GM23338 (cell line): ENCODE data around the gene IRF2BP2. TPM values are rescaled to one million over a fixed set of nuclear protein-coding genes. Genes with fewer than 3 reads are reported as not detected.

ENCODE experiments used
- ATAC-seq: fragments of 200-7000 bp; cut with Tn5 transposase; 3 replicates; pipeline ENCODE4 v1.9.1; 2020
- DNase-seq: peaks from one replicate; pipeline ENCODE4 v3.0.0-alpha.2; 2015; ENCODE audit warnings: low spot score
- H2AFZ ChIP-seq: fragments of 200-600 bp; sonication (generic); 2 replicates; pipeline ENCODE4 v1.8.0; 2016; ENCODE audit warnings: antibody characterized with exemption, mild to moderate bottlenecking, moderate library complexity
- H3F3A ChIP-seq: fragments of 200-600 bp; sonication (generic); replicated peaks from 2 replicates; pipeline ENCODE4 v1.8.0; 2017; ENCODE audit warnings: antibody characterized with exemption, mixed run types, low read depth
- H3K27ac ChIP-seq: fragments of 200-600 bp; sonication (generic); 2 replicates; pipeline ENCODE4 v1.6.1; 2016; ENCODE audit warnings: low read depth
- H3K27me3 ChIP-seq: fragments of 200-600 bp; sonication (generic); 2 replicates; pipeline ENCODE4 v1.8.0; 2016; ENCODE audit warnings: mild to moderate bottlenecking, mixed run types, moderate library complexity; ENCODE audit not compliant: insufficient read depth
- H3K36me3 ChIP-seq: fragments of 200-600 bp; sonication (generic); 2 replicates; pipeline ENCODE4 v1.8.0; 2016; ENCODE audit warnings: mild to moderate bottlenecking; ENCODE audit not compliant: insufficient read depth
- H3K4me1 ChIP-seq: fragments of 200-600 bp; sonication (generic); 2 replicates; pipeline ENCODE4 v1.8.0; 2016; ENCODE audit warnings: mild to moderate bottlenecking, moderate library complexity; ENCODE audit not compliant: insufficient read depth
- H3K4me2 ChIP-seq: fragments of 200-600 bp; sonication (generic); 2 replicates; pipeline ENCODE4 v1.7.1; 2017; ENCODE audit warnings: mixed run types
- H3K4me3 ChIP-seq: fragments of 200-600 bp; sonication (generic); 2 replicates; pipeline ENCODE4 v1.6.1; 2016; ENCODE audit warnings: mixed run types
- H3K79me2 ChIP-seq: fragments of 200-600 bp; sonication (generic); replicated peaks from 2 replicates; pipeline ENCODE4 v1.8.0; 2017; ENCODE audit warnings: mild to moderate bottlenecking; ENCODE audit not compliant: insufficient read depth
- H3K9me2 ChIP-seq: fragments of 200-600 bp; sonication (generic); 2 replicates; pipeline ENCODE4 v1.8.0; 2017; ENCODE audit not compliant: insufficient read depth
- H4K20me1 ChIP-seq: fragments of 200-600 bp; sonication (generic); replicated peaks from 2 replicates; pipeline ENCODE4 v1.8.0; 2017; ENCODE audit warnings: mild to moderate bottlenecking; ENCODE audit not compliant: insufficient read depth
- H3K27ac Mint-ChIP-seq: 2 replicates; pipeline ENCODE4 v1.8.0; 2020; ENCODE audit warnings: inconsistent platforms, mild to moderate bottlenecking, moderate library complexity, mixed read lengths
- H3K27me3 Mint-ChIP-seq: 3 replicates; pipeline ENCODE4 v1.8.0; 2022; ENCODE audit warnings: low read depth, mild to moderate bottlenecking, moderate library complexity, mixed read lengths, inconsistent platforms; ENCODE audit not compliant: insufficient read depth, poor library complexity
- H3K36me3 Mint-ChIP-seq: 3 replicates; pipeline ENCODE4 v1.8.0; 2021; ENCODE audit warnings: low read depth, mild to moderate bottlenecking, inconsistent platforms, moderate library complexity, mixed read lengths
- H3K4me1 Mint-ChIP-seq: 3 replicates; pipeline ENCODE4 v1.8.0; 2020; ENCODE audit warnings: mild to moderate bottlenecking, inconsistent platforms, mixed read lengths
- H3K4me3 Mint-ChIP-seq: 3 replicates; pipeline ENCODE4 v1.8.0; 2021; ENCODE audit warnings: moderate library complexity, mild to moderate bottlenecking, inconsistent platforms, mixed read lengths
- H3K9me3 Mint-ChIP-seq: 3 replicates; pipeline ENCODE4 v1.8.0; 2020; ENCODE audit warnings: moderate library complexity, mild to moderate bottlenecking, inconsistent platforms, mixed read lengths
- EZH2 ChIP-seq: fragments of 200-600 bp; sonication (generic); IDR thresholded peaks from one replicate; pipeline ENCODE4 v1.8.0; 2017; ENCODE audit warnings: antibody characterized with exemption, mild to moderate bottlenecking, low read depth; ENCODE audit not compliant: unreplicated experiment
- EZH2phosphoT487 ChIP-seq: fragments of 200-600 bp; sonication (generic); IDR thresholded peaks from one replicate; pipeline ENCODE4 v1.8.1; 2018; ENCODE audit warnings: antibody characterized with exemption; ENCODE audit not compliant: unreplicated experiment
- JUNB ChIP-seq: IDR thresholded peaks from one replicate; pipeline ENCODE4 v1.6.1; 2016; ENCODE audit warnings: antibody characterized with exemption; ENCODE audit not compliant: unreplicated experiment
- STAT1 ChIP-seq: IDR thresholded peaks from one replicate; pipeline ENCODE4 v1.6.1; 2016; ENCODE audit warnings: antibody characterized with exemption; ENCODE audit not compliant: unreplicated experiment
- ZNF114 ChIP-seq: fragments of 250-450 bp; sonication (Bioruptor Pico); IDR thresholded peaks from 2 replicates; pipeline ENCODE4 v1.5.0; 2020; ENCODE audit warnings: mild to moderate bottlenecking, moderate library complexity
- ZNF331 ChIP-seq: fragments of 250-450 bp; sonication (Bioruptor Pico); IDR thresholded peaks from 2 replicates; pipeline ENCODE4 v1.5.0; 2020; ENCODE audit warnings: low read depth, mild to moderate bottlenecking, moderate library complexity
- ZNF462 ChIP-seq: fragments of 250-450 bp; sonication (Bioruptor Pico); IDR thresholded peaks from 2 replicates; pipeline ENCODE4 v1.5.0; 2020; ENCODE audit warnings: mild to moderate bottlenecking, moderate library complexity
- polyA plus RNA-seq: library from polyadenylated mRNA; unstranded; fragments of >200 nt; fragmentation: Nextera tagmentation; extraction: Ambion mirVana; gene quantifications from 2 replicates; pipeline ENCODE4 v1.2.1, GENCODE V29; 2016
- total RNA-seq: library from RNA; depleted of rRNA; stranded (reverse); fragments of >200 nt; shearing (Covaris generic); gene quantifications from 2 replicates; pipeline ENCODE4 v1.2.3, GENCODE V29; 2014
- TF ChIP-seq, protein P1 (sequence below): IDR thresholded peaks from 2 replicates; pipeline ENCODE4 v1.6.1; 2016; ENCODE audit warnings: antibody characterized with exemption
- TF ChIP-seq, protein P2 (sequence below): IDR thresholded peaks from one replicate; pipeline ENCODE4 v1.6.1; 2018; ENCODE audit warnings: antibody characterized with exemption; ENCODE audit not compliant: unreplicated experiment

IRF2BP2 gene
- total and polyA plus RNA-seq, 2 experiments from 2014 or later, result 19.4 to 62.4 TPM

- Histone ChIP-seq H3K27ac (no peak overlapping the region), H3K9me2 (0 out of 2 replicates have a peak, but pooled peaks cover 9% of the 10 kb centered on the region), H3K4me3 (no peak overlapping the region), H3K79me2 (no peaks in the 10 kb centered on the region), H3F3A (no peaks in the 10 kb centered on the region), H3K27me3 (no peaks in the 10 kb centered on the region), H3K4me1 (peaks cover 10% of the 10 kb centered on the region), H3K36me3 (no peaks in the 10 kb centered on the region; the same call in 1 of the 2 replicates), H4K20me1 (no peaks in the 10 kb centered on the region), H3K4me2 (no peak overlapping the region), H2AFZ (peak overlapping the region; percentile 88)
- no peak overlapping the region for H3K4me3 Mint-ChIP-seq
- H3K9me3 Mint-ChIP-seq, result no peaks in the 10 kb centered on the region
- ATAC-seq, result no peak
- no peak overlapping the region for H3K27ac Mint-ChIP-seq
- no peaks in the 10 kb centered on the region for H3K36me3 Mint-ChIP-seq
- peaks cover 2% of the 10 kb centered on the region for H3K27me3 Mint-ChIP-seq
- no peak for DNase-seq
- TF ChIP-seq ZNF462 (CRISPR knock-in tag) (no peak), ZNF331 (CRISPR knock-in tag) (no peak), EZH2 (no peak), JUNB (no peak), EZH2phosphoT487 (no peak), STAT1 (no peak), ZNF114 (CRISPR knock-in tag) (no peak)
- TF ChIP-seq, protein P1, sequence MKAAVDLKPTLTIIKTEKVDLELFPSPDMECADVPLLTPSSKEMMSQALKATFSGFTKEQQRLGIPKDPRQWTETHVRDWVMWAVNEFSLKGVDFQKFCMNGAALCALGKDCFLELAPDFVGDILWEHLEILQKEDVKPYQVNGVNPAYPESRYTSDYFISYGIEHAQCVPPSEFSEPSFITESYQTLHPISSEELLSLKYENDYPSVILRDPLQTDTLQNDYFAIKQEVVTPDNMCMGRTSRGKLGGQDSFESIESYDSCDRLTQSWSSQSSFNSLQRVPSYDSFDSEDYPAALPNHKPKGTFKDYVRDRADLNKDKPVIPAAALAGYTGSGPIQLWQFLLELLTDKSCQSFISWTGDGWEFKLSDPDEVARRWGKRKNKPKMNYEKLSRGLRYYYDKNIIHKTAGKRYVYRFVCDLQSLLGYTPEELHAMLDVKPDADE, result no peak
- TF ChIP-seq, protein P2, sequence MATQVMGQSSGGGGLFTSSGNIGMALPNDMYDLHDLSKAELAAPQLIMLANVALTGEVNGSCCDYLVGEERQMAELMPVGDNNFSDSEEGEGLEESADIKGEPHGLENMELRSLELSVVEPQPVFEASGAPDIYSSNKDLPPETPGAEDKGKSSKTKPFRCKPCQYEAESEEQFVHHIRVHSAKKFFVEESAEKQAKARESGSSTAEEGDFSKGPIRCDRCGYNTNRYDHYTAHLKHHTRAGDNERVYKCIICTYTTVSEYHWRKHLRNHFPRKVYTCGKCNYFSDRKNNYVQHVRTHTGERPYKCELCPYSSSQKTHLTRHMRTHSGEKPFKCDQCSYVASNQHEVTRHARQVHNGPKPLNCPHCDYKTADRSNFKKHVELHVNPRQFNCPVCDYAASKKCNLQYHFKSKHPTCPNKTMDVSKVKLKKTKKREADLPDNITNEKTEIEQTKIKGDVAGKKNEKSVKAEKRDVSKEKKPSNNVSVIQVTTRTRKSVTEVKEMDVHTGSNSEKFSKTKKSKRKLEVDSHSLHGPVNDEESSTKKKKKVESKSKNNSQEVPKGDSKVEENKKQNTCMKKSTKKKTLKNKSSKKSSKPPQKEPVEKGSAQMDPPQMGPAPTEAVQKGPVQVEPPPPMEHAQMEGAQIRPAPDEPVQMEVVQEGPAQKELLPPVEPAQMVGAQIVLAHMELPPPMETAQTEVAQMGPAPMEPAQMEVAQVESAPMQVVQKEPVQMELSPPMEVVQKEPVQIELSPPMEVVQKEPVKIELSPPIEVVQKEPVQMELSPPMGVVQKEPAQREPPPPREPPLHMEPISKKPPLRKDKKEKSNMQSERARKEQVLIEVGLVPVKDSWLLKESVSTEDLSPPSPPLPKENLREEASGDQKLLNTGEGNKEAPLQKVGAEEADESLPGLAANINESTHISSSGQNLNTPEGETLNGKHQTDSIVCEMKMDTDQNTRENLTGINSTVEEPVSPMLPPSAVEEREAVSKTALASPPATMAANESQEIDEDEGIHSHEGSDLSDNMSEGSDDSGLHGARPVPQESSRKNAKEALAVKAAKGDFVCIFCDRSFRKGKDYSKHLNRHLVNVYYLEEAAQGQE, result no peak
- peaks cover 21% of the 10 kb centered on the region for H3K4me1 Mint-ChIP-seq
Observed at GRCh38 chr1:234624724-234625117, 14.7 kb upstream of the IRF2BP2 start.
